H1 (cell line): Measurements from ENCODE around the gene EEPD1. TPM values are rescaled to one million over a fixed set of nuclear protein-coding genes. Genes with fewer than 3 reads are reported as not detected.

Source experiments
- CTCF ChIA-PET: fragments of 300-600 bp; sonication (Branson Sonifier 250); formaldehyde crosslinking; loops from one replicate; lab custom pipeline; 2021; ENCODE audit not compliant: partially characterized antibody; lab: Charles Lee
- POLR2A ChIA-PET: fragments of 300-600 bp; sonication (Branson Sonifier 250); formaldehyde crosslinking; loops from one replicate; lab custom pipeline; 2021; ENCODE audit warnings: inconsistent platforms; ENCODE audit not compliant: partially characterized antibody; lab: Charles Lee
- DNase-seq, 2 experiments: peaks; one replicate each; pipeline versions ENCODE4 v3.0.0 to v3.0.0-alpha.2; 2010 to 2022; ENCODE audit warnings: low spot score in 2 of 2, low read depth in 1 of 2, mixed read lengths in 1 of 2
- FAIRE-seq: peaks from 2 replicates; lab custom pipeline; 2011; peaks lifted over from hg19 to GRCh38; lab: Jason Lieb, UNC
- H2AFZ ChIP-seq: 2 replicates; pipeline ENCODE4 v1.8.1; 2012; ENCODE audit warnings: low read length, inconsistent platforms
- H2AK5ac ChIP-seq: 2 replicates; pipeline ENCODE4 v1.6.1; 2013; ENCODE audit warnings: low read depth, low read length
- H2BK120ac ChIP-seq: replicated peaks from 2 replicates; pipeline ENCODE3; 2013; ENCODE audit warnings: low read depth, low read length, inconsistent platforms
- H2BK12ac ChIP-seq: 2 replicates; pipeline ENCODE4 v1.6.1; 2013; ENCODE audit warnings: low read depth, low read length
- H2BK15ac ChIP-seq: 2 replicates; pipeline ENCODE4 v1.6.1; 2013; ENCODE audit warnings: low read length
- H2BK20ac ChIP-seq: 2 replicates; pipeline ENCODE4 v1.6.1; 2013; ENCODE audit warnings: low read length
- H2BK5ac ChIP-seq: 2 replicates; pipeline ENCODE4 v1.6.1; 2013; ENCODE audit warnings: low read depth, low read length
- H3K14ac ChIP-seq: 2 replicates; pipeline ENCODE4 v1.6.1; 2013; ENCODE audit warnings: inconsistent platforms; ENCODE audit not compliant: insufficient read length
- H3K18ac ChIP-seq: 2 replicates; pipeline ENCODE4 v1.6.1; 2013; ENCODE audit warnings: low read length; ENCODE audit errors: extremely low read depth
- H3K23ac ChIP-seq: 2 replicates; pipeline ENCODE4 v1.6.1; 2013; ENCODE audit warnings: inconsistent platforms; ENCODE audit not compliant: insufficient read length
- H3K23me2 ChIP-seq: 2 replicates; pipeline ENCODE4 v1.6.1; 2013; ENCODE audit warnings: low read depth, low read length
- H3K27ac ChIP-seq: 2 replicates; pipeline ENCODE4 v1.6.1; 2011; ENCODE audit warnings: low read depth, low read length, inconsistent platforms
- H3K27me3 ChIP-seq, 4 experiments: replicated peaks in 1 of 4; 1 replicate in 1 of 4; 2 replicates in 3 of 4; pipeline versions ENCODE4 v1.6.1 to v1.8.1; 2011 to 2013; ENCODE audit warnings: low read length in 3 of 4, mild to moderate bottlenecking in 3 of 4, inconsistent platforms in 2 of 4, mixed read lengths in 2 of 4, moderate library complexity in 1 of 4; ENCODE audit not compliant: control insufficient read depth in 3 of 4, insufficient read depth in 3 of 4; ENCODE audit errors: extremely low read depth in 1 of 4
- H3K36me3 ChIP-seq, 4 experiments: 2 replicates each; pipeline versions ENCODE4 v1.6.1 to v1.8.1; 2011 to 2013; ENCODE audit warnings: mild to moderate bottlenecking in 4 of 4, low read length in 3 of 4, moderate library complexity in 2 of 4, control low read depth in 1 of 4, inconsistent platforms in 1 of 4; ENCODE audit not compliant: insufficient read depth in 4 of 4, control insufficient read depth in 2 of 4
- H3K4ac ChIP-seq: replicated peaks from 2 replicates; pipeline ENCODE3; 2013; ENCODE audit warnings: low read length, low read depth, mixed read lengths, inconsistent platforms; ENCODE audit not compliant: insufficient read length
- H3K4me1 ChIP-seq, 4 experiments: replicated peaks in 1 of 4; 1 replicate in 1 of 4; 2 replicates in 3 of 4; pipeline versions ENCODE4 v1.6.1 to v1.8.1; 2011 to 2013; ENCODE audit warnings: low read length in 3 of 4, inconsistent platforms in 2 of 4, mixed read lengths in 1 of 4; ENCODE audit not compliant: insufficient read depth in 4 of 4, control insufficient read depth in 3 of 4
- H3K4me2 ChIP-seq, 2 experiments: 2 replicates each; pipeline versions ENCODE4 v1.6.1 to v1.8.1; 2011 to 2013; ENCODE audit warnings: low read depth in 2 of 2, low read length in 2 of 2, control low read depth in 1 of 2, inconsistent platforms in 1 of 2, mild to moderate bottlenecking in 1 of 2; ENCODE audit not compliant: insufficient read depth in 1 of 2
- H3K4me3 ChIP-seq, 4 experiments: fragments of 200-600, 300-600 bp in 1 of 4; sonication (generic), shearing (Covaris generic), sonication (Bioruptor Twin) in 1 of 4; 2 replicates each; pipeline versions ENCODE4 v1.5.1 to v1.8.1; 2011 to 2016; ENCODE audit warnings: low read length in 4 of 4, low read depth in 3 of 4, control low read depth in 2 of 4, inconsistent platforms in 2 of 4, mild to moderate bottlenecking in 2 of 4, mixed read lengths in 1 of 4, moderate library complexity in 1 of 4; ENCODE audit not compliant: insufficient read depth in 2 of 4; ENCODE audit errors: extremely low read depth in 1 of 4
- H3K56ac ChIP-seq: replicated peaks from 2 replicates; pipeline ENCODE3; 2013; ENCODE audit warnings: low read depth, mild to moderate bottlenecking, mixed read lengths, low read length, inconsistent platforms; ENCODE audit not compliant: insufficient read length
- H3K79me1 ChIP-seq: 2 replicates; pipeline ENCODE4 v1.6.1; 2013; ENCODE audit warnings: low read depth, low read length, control low read depth
- H3K79me2 ChIP-seq, 2 experiments: 2 replicates each; pipeline versions ENCODE4 v1.6.1 to v1.8.1; 2012 to 2013; ENCODE audit warnings: low read length in 2 of 2, mild to moderate bottlenecking in 2 of 2, inconsistent platforms in 1 of 2; ENCODE audit not compliant: insufficient read depth in 2 of 2, control insufficient read depth in 1 of 2
- H3K9ac ChIP-seq, 4 experiments: replicated peaks in 1 of 4; 1 replicate in 1 of 4; 2 replicates in 3 of 4; pipeline versions ENCODE4 v1.6.1 to v1.8.1; 2011 to 2013; ENCODE audit warnings: low read depth in 3 of 4, low read length in 3 of 4, control low read depth in 2 of 4, mild to moderate bottlenecking in 2 of 4, moderate library complexity in 2 of 4, inconsistent platforms in 1 of 4; ENCODE audit errors: extremely low read depth in 1 of 4
- H3K9me3 ChIP-seq, 2 experiments: 2 replicates each; pipeline versions ENCODE4 v1.6.1 to v1.8.1; 2012 to 2013; ENCODE audit warnings: mild to moderate bottlenecking in 2 of 2, moderate library complexity in 2 of 2, control low read depth in 1 of 2, inconsistent platforms in 1 of 2, low read depth in 1 of 2, low read length in 1 of 2, mixed read lengths in 1 of 2; ENCODE audit not compliant: insufficient read depth in 2 of 2
- H4K20me1 ChIP-seq, 2 experiments: replicated peaks in 1 of 2; 2 replicates each; pipeline versions ENCODE3 to v1.8.1; 2011 to 2013; ENCODE audit warnings: inconsistent platforms in 2 of 2, low read length in 2 of 2, mild to moderate bottlenecking in 1 of 2; ENCODE audit not compliant: insufficient read depth in 2 of 2, control insufficient read depth in 1 of 2
- H4K5ac ChIP-seq: 2 replicates; pipeline ENCODE4 v1.6.1; 2013; ENCODE audit warnings: low read length, low read depth, mixed read lengths, inconsistent platforms; ENCODE audit not compliant: insufficient read length
- H4K8ac ChIP-seq: 2 replicates; pipeline ENCODE4 v1.8.0; 2013; ENCODE audit warnings: mild to moderate bottlenecking, moderate library complexity, low read length, inconsistent platforms; ENCODE audit not compliant: insufficient read depth; ENCODE audit errors: extremely low read depth
- H4K91ac ChIP-seq: replicated peaks from 2 replicates; pipeline ENCODE3; 2013; ENCODE audit warnings: low read length, mixed read lengths, inconsistent platforms; ENCODE audit not compliant: insufficient read length
- ASH2L ChIP-seq: fragments of 200-600, 300-600 bp; sonication (generic); IDR thresholded peaks from one replicate; pipeline ENCODE4 v1.7.1; 2017; ENCODE audit warnings: low read length
- POLR2AphosphoS5 ChIP-seq: IDR thresholded peaks from 2 replicates; pipeline ENCODE4 v1.6.1; 2011; ENCODE audit warnings: low read depth, low read length
- RAD21 ChIP-seq, 2 experiments: IDR thresholded peaks in 1 of 2; conservative IDR thresholded peaks in 1 of 2; 2 replicates each; pipeline ENCODE4 v1.6.1; 2011; ENCODE audit warnings: low read depth in 2 of 2, low read length in 2 of 2, improper control_type of control experiment in 1 of 2, inconsistent platforms in 1 of 2, mild to moderate bottlenecking in 1 of 2, moderate library complexity in 1 of 2
- WGBS, 2 experiments: shearing (Covaris generic) in 1 of 2; methylation state at CpG; one replicate each; pipeline versions ENCODE4 v1.1.6 to v1.1.7; 2013 to 2015; ENCODE audit warnings: low lambda C conversion rate in 2 of 2, mixed read lengths in 2 of 2, inconsistent platforms in 1 of 2, low coverage in 1 of 2, missing lambda C conversion rate in 1 of 2; ENCODE audit not compliant: insufficient replicate concordance in 2 of 2, insufficient coverage in 1 of 2, insufficient read length in 1 of 2; ENCODE audit errors: extremely low coverage in 1 of 2, missing lambda C conversion rate in 1 of 2; 5-methylcytosine and 5-hydroxymethylcytosine counted together
- polyA plus RNA-seq, 7 experiments: library from polyadenylated mRNA; depleted of rRNA in 3 of 7; stranded (reverse) in 5 of 7; unstranded in 2 of 7; fragments of >200 nt in 5 of 7; fragments of 200-250 nt in 2 of 7; gene quantifications; 1 replicate in 5 of 7; 2 replicates in 1 of 7; 4 replicates in 1 of 7; pipeline versions ENCODE4 v1.2.1 to v1.2.3, GENCODE V29; 2011 to 2013; ENCODE audit warnings: missing spikeins in 2 of 7, mixed read lengths in 2 of 7
- total RNA-seq: library from RNA; stranded (reverse); fragmentation: NEBNext Ultra II Directional; extraction: Animal tissue kit (Norgen Biotek cat#: 25700); gene quantifications from 2 replicates; pipeline ENCODE4 v1.2.1, GENCODE V29; 2021

Gene EEPD1
- total and polyA plus RNA-seq, 2 of the 8 experiments (the other 6 are each of a cell fraction or from before 2014, with no cell fraction given) = 3.1 to 7.8 TPM

- no peak overlapping the region for H4K91ac ChIP-seq
- no peak overlapping the region for H3K27ac ChIP-seq
- H3K4me3 ChIP-seq = no peak overlapping the region
- DNase-seq (no peak), FAIRE-seq (no peak)
- POLR2A ChIA-PET = no interaction called here
- TF ChIP-seq ASH2L (no peak), RAD21 (IDR thresholded peaks at IDR 0.05 in 1 of 2, conservative IDR thresholded peaks at IDR 0.05 in 1 of 2; ENCODE audit: low read depth in 2 of 2, low read length in 2 of 2) (no peak), POLR2AphosphoS5 (no peak)
- 0 out of 7 replicates have a peak, but pooled peaks cover 0 to 3% (median 0%) of the 10 kb centered on the region in 4 experiments for H3K4me1 ChIP-seq
- no peak overlapping the region for H3K56ac ChIP-seq
- H2AFZ ChIP-seq = no peak overlapping the region
- no peak overlapping the region for H4K5ac ChIP-seq
- H2BK20ac ChIP-seq = no peak overlapping the region
- H2AK5ac ChIP-seq = peak overlapping the region; percentile 42; the same call in 1 of the 2 replicates
- H2BK120ac ChIP-seq = no peak overlapping the region
- H3K79me1 ChIP-seq = no peaks in the 10 kb centered on the region; the same call in 1 of the 2 replicates
- H2BK15ac ChIP-seq = no peak overlapping the region
- no peaks in the 10 kb centered on the region for H3K9me3 ChIP-seq
- no peak overlapping the region for H3K4ac ChIP-seq
- H2BK5ac ChIP-seq = no peak overlapping the region
- H3K18ac ChIP-seq = no peak overlapping the region
- H4K20me1 ChIP-seq = no peaks in the 10 kb centered on the region
- H3K23me2 ChIP-seq = no peaks in the 10 kb centered on the region
- H4K8ac ChIP-seq = no peak overlapping the region
- 91% methylated on average over 5 of the region's 5 CpGs; no CpG with 5 or more reads in 1 of the 2 experiments for WGBS, 2 experiments
- H2BK12ac ChIP-seq = no peak overlapping the region
- no peak overlapping the region for H3K9ac ChIP-seq
- CTCF ChIA-PET = interaction anchor here (0.7 to 2.0 kb wide), 9 partner anchors 11 to 195 kb away, joined by 3 to 5 read pairs (median 3); no protein-coding TSS in a partner anchor
- no peaks in the 10 kb centered on the region for H3K27me3 ChIP-seq
- H3K23ac ChIP-seq = no peak overlapping the region
- H3K4me2 ChIP-seq = no peak overlapping the region
- no peak overlapping the region for H3K14ac ChIP-seq
- H3K79me2 ChIP-seq = no peaks in the 10 kb centered on the region
- H3K36me3 ChIP-seq = no peaks in the 10 kb centered on the region
These were observed 27.1 kb downstream of the EEPD1 start for GRCh38 chr7:36180121-36180520.
